Prostate gland (tissue), 2 donors: Measurements from ENCODE around the gene DCC.

Experiments used
- CTCF ChIP-seq, 4 experiments: fragments of 200-600 bp in 2 of 4; fragments of 450-650 bp in 2 of 4; sonication (generic) in 2 of 4; IDR thresholded peaks; 1 replicate in 3 of 4; 2 replicates in 1 of 4; pipeline ENCODE4 v1.5.1; 2016 to 2019; ENCODE audit warnings: antibody characterized with exemption in 4 of 4, mild to moderate bottlenecking in 2 of 4, moderate library complexity in 2 of 4
- POLR2AphosphoS5 ChIP-seq: sonication (generic); formaldehyde crosslinking; IDR thresholded peaks from one replicate; pipeline ENCODE4 v1.6.1; 2017; ENCODE audit warnings: antibody characterized with exemption

GRCh38 chr18:53496028-53496427 lies 1156.0 kb downstream of the DCC start:
- no peak for TF ChIP-seq POLR2AphosphoS5
- no peak for TF ChIP-seq CTCF (IDR thresholded peaks at IDR 0.05)
